Gastrocnemius medialis (tissue), 4 donors: ENCODE measurements around the gene TMTC2.

Experiments used
- POLR2A ChIP-seq, 2 donors: fragments of 450-650 bp; IDR thresholded peaks; one replicate each; pipeline ENCODE4 v1.6.1; 2017; ENCODE audit warnings: antibody characterized with exemption in 2 of 2, mild to moderate bottlenecking in 2 of 2, moderate library complexity in 2 of 2
- TF ChIP-seq, protein P1 (sequence below), 5 experiments: fragments of 450-650 bp in 3 of 5; fragments of 200-600 bp in 2 of 5; sonication (generic) in 2 of 5; IDR thresholded peaks in 4 of 5; conservative IDR thresholded peaks in 1 of 5; 1 replicate in 4 of 5; 2 replicates in 1 of 5; pipeline ENCODE4 v1.5.1; 2016 to 2019; ENCODE audit warnings: antibody characterized with exemption in 5 of 5, mild to moderate bottlenecking in 3 of 5, moderate library complexity in 3 of 5

DNA sequence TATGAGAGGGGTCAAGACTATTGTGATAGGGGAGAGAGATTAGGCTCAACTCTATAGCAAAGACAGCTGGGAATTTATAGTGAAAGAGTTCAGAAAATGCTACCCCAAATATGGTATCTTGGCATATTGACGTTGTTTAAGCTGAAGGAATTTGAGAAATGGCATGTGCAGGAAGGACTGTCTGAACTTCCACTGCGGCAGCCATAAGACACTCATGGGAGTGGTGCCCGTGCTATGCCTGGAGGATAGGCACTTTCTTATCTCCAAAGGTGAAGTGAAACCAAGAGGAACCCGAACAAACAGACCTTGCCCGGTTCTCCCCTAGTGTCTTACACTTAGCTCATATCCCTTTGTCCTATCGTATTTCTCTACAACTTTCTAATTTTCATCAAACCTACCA, 390.3 kb downstream of the TMTC2 start:
- TF ChIP-seq, protein P1, sequence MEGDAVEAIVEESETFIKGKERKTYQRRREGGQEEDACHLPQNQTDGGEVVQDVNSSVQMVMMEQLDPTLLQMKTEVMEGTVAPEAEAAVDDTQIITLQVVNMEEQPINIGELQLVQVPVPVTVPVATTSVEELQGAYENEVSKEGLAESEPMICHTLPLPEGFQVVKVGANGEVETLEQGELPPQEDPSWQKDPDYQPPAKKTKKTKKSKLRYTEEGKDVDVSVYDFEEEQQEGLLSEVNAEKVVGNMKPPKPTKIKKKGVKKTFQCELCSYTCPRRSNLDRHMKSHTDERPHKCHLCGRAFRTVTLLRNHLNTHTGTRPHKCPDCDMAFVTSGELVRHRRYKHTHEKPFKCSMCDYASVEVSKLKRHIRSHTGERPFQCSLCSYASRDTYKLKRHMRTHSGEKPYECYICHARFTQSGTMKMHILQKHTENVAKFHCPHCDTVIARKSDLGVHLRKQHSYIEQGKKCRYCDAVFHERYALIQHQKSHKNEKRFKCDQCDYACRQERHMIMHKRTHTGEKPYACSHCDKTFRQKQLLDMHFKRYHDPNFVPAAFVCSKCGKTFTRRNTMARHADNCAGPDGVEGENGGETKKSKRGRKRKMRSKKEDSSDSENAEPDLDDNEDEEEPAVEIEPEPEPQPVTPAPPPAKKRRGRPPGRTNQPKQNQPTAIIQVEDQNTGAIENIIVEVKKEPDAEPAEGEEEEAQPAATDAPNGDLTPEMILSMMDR (IDR thresholded peaks at IDR 0.05 in 4 of 5, conservative IDR thresholded peaks at IDR 0.05 in 1 of 5), result no peak
- TF ChIP-seq POLR2A (IDR thresholded peaks at IDR 0.05), result no peak
